Activated CD8-positive, alpha-beta memory T cell treated with anti-CD3 and anti-CD28 coated beads, Interleukin-2, amount 50 U/mL, for 24 hours (primary cell): Measurements from ENCODE around the gene DSP.

Experiments
- DNase-seq: peaks from one replicate; pipeline ENCODE4 v3.0.0-alpha.2; 2020; ENCODE audit errors: extremely low read depth

Gene DSP, protein sequence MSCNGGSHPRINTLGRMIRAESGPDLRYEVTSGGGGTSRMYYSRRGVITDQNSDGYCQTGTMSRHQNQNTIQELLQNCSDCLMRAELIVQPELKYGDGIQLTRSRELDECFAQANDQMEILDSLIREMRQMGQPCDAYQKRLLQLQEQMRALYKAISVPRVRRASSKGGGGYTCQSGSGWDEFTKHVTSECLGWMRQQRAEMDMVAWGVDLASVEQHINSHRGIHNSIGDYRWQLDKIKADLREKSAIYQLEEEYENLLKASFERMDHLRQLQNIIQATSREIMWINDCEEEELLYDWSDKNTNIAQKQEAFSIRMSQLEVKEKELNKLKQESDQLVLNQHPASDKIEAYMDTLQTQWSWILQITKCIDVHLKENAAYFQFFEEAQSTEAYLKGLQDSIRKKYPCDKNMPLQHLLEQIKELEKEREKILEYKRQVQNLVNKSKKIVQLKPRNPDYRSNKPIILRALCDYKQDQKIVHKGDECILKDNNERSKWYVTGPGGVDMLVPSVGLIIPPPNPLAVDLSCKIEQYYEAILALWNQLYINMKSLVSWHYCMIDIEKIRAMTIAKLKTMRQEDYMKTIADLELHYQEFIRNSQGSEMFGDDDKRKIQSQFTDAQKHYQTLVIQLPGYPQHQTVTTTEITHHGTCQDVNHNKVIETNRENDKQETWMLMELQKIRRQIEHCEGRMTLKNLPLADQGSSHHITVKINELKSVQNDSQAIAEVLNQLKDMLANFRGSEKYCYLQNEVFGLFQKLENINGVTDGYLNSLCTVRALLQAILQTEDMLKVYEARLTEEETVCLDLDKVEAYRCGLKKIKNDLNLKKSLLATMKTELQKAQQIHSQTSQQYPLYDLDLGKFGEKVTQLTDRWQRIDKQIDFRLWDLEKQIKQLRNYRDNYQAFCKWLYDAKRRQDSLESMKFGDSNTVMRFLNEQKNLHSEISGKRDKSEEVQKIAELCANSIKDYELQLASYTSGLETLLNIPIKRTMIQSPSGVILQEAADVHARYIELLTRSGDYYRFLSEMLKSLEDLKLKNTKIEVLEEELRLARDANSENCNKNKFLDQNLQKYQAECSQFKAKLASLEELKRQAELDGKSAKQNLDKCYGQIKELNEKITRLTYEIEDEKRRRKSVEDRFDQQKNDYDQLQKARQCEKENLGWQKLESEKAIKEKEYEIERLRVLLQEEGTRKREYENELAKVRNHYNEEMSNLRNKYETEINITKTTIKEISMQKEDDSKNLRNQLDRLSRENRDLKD (N-terminal part only)

GRCh38 chr6:7541175-7542064 is at the start of gene DSP:
DSP (plus strand) TSS chr6:7541671; CDS start chr6:7541916, 245 bp downstream.
- no peak for DNase-seq

DNA sequence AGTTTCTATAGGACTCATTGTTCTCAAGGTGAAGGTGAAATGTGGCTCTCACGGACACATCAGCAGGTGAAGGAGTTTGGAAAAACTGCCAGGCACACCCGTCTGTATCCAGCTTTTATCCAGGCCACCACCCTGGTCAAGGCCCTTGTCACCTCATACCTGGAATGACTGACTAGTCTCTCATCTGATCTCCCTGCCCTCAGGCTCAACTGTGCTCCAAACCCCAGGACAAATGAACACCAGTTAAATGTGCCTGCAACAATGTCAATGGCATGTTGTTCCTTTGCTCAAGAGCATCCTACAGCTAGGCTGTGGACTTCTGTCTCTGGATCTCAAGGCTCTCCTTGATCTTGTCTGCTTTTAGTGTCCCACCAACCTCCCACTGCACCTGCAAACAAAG is 47.6 kb upstream of the DSP start:
- no peak for DNase-seq

DNA sequence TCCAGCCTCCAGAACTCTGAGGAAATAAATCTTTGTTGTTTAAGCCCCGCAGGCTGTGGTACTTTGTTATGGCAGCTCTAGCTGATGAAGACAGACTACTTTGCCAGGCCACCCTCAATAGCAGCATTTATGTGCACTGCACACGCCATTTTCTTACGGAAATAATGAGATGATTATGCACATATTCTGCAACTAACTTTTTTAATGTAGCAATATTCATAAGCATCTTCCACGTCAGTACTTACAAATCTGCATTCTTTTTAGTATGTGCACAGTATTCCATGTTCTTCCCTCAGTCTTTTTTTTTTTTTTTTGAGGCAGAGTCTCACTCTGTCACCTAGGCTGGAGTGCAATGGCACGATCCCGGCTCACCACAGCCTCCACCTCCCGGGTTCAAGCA is 46.8 kb upstream of the DSP start:
- no peak for DNase-seq

GRCh38 chr6:7496266-7496875 is 45.1 kb upstream of the DSP start:
- DNase-seq: no peak

DNA sequence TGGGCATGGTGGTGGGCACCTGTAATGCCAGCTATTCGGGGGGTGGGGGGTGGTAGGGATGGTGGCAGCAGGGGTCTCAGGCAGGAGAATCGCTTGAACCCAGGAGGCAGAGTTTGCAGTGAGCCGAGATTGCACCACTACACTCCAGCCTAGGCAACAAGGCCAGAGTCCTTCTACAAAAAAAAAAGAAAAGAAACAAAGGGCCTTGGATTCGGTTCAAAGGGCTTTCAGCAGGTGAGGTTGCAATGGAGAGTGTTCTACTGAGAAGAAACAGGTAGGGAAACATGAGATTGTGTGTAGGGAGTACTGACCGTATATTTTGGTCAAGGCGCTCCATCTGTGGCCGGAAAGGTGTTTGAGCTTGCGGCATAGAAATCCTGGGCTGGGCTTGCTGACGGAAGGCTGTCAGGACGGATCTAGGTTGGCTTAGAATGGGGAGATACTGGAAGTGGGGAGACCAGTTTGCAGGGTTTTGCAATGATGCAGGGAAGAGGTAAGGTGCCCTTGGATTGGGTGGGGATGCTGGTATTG is 40.7 kb upstream of the DSP start:
- no peak for DNase-seq

GRCh38 chr6:7502743-7503142 is 38.7 kb upstream of the DSP start:
- no peak for DNase-seq

DNA sequence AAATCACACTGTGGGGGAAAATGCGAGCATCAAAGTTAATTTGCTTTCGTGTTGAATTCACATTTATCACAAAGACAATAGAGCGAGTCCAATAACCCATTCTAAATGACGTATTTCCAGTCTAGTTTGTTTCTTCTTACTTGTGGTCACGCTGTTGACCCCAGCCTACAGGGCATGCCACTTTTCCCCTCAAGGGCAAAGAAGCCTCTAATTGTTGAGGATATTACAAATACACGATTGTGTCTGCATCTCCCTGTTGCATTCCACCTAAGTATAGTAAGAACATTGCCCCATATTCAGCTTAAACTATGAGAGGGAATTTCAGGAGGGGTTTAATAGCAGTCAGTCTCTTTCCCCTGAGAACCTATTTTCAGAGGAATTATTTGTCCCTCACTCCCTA is 37.4 kb upstream of the DSP start:
- DNase-seq: no peak

DNA sequence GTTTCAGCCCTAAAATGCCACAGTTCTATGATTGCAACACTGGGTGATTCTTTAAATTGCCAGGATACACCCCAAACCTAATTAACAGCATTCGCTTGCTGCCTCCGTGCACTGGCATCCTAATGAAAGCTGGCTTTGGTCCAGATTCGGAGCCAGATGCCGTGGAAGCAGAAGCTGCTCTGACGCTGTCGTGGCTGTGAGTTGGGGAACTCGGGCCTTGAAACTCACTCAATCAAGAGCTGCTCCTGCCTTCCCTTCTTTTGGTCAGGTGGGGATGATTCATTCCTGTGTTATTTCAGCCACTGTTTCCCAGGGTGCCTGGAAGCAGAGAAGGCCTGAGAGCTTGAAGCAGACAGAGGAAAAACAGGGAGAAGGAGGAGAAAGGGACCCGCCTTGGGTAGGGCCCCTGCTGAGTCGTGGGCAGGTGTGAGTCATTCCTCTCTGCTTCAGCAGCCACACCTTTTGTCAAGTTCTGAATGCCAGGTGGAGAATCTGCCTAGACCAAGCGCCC is 36.2 kb upstream of the DSP start:
- no peak for DNase-seq

DNA sequence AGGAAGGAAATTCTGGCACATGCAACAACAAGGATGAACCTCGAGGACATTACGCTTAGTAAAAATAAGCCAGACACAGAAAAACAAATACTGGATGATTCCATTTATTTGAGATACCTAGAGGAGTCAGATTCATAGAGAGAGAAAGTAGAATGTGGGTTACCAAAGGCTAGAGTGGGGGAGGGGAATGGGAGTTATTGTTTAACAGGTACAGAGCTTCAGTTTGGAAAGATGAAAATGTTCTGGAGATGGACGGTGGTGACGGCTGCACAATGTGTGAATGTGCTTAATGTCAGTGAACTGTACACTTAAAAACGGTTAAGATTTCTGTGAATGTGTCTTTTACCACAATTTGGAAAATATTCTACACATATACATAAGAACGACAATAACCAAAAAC is 33.9 kb upstream of the DSP start:
- DNase-seq: no peak

GRCh38 chr6:7512320-7512719 is 29.2 kb upstream of the DSP start:
- DNase-seq: no peak

GRCh38 chr6:7513529-7513928 is 27.9 kb upstream of the DSP start:
- DNase-seq: no peak

GRCh38 chr6:7515363-7515762 is 26.1 kb upstream of the DSP start:
- DNase-seq: no peak

DNA sequence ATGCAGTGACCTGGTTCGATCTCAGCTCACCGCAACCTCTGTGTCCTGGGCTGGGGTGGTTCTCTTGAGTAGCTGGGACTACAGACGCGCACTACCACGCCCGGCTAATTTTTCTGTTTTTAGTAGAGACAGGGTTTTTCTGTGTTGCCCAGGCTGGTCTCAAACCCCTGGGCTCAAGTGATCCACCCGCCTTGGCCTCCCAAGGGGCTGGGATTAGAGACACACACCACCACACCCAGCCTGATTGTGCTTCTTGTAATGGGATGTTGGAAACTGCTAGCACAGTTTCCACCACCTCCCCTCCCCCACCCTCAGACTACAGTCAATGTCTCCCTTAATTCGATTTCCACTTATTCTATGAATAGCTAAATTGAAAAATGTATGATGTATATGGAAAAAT is 22.6 kb upstream of the DSP start:
- no peak for DNase-seq

DNA sequence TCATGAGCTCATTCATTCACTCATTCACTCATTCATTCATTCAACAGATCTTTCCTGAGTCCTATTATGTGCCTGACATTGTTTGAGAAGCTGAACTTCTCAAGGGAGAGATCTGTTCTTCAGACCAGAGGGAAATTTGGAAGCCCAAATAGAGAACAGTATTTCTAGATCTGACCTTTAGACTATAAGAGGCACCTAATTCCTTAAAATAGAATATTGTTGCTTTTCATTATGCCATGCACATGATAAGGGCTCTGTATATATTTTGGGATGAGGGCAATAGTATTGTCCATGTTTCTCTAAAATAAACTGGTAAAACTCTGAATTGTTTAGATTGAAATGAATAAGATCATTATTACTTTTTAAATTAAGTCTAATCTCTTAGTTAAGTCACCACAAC is 18.6 kb upstream of the DSP start:
- DNase-seq: no peak

GRCh38 chr6:7523922-7524321 is 17.5 kb upstream of the DSP start:
- no peak for DNase-seq

DNA sequence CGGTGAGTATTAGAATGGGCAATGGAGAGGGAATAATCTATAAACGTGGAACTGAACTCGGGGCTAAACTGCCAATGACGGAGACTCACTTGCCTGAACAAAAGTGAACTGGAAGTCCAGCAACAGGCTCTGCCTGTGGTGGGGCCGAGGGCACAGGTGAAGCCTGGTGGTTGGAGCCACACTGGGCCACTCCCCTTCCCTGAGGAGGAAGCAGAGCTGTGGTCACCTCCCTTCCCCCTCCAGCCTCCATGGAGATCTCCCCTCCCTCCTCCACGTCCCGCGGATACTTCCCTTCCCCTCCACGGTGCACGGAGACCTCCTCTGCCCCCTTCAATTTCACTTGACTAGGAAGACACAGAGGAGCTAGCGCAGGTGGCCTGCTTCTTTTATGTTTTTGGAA is 14.7 kb upstream of the DSP start:
- no peak for DNase-seq

DNA sequence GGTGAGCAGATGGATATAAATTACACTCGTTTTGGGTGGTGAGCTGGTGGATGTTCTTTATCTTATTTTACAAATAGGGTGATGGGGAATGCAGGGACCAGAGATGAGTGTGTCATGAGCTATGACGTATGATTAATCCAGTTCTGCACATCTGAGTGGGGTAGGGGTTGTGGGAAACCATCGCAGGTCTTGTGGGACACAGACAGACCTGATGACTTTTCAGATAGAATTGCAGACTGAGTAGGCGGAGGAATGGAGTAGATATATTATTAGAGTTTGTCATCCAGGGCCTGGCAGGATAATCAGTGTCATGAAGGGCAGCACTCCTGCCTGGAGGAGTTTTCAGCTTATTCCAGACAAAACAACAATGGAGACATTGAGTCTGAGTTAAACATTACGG is 12.9 kb upstream of the DSP start:
- DNase-seq: no peak

GRCh38 chr6:7529141-7529540 is 12.3 kb upstream of the DSP start:
- no peak for DNase-seq

DNA sequence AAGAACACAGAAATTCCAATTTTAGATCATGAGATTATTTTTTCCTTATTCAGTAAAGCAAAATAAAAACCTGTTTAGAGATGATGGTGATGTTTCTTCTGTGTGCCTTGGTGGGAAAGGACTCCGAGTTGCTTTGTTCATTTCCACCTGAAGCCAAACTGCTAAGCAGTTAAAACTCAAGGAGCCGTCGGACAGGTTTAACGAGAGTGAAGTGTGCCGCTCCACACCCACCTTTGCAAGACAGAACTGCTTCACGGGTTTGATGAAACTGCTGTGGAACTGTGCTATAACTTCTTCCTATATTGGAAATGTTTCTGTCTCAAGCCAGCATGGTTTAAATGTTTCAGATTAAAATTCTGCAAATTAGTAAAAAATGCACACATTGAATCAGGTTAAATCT is 9.2 kb upstream of the DSP start:
- DNase-seq: no peak

GRCh38 chr6:7532821-7533220 is 8.7 kb upstream of the DSP start:
- DNase-seq: no peak
